ENCODE data around the gene HEY2.
"Not testable (repeated sequence)": the region's sequence is repeated elsewhere in the genome, so short reads cannot be mapped to it uniquely, and the experiment has no call there.

Gene HEY2

GRCh38 chr6:125749173-125749864, at the start of gene HEY2:
TSS of gene HEY2 (plus strand) at chr6:125749632. CDS start at chr6:125749777, 145 bp downstream.
- peak within 1 kb of the TSS; percentile 67 for H3K4me3 ChIP-seq (ENCODE audit: low read depth, low read length)

- H3K4me3 ChIP-seq (ENCODE audit: low read depth, low read length) = no peak overlapping the region
Measured at GRCh38 chr6:125700581-125701353, 48.7 kb upstream of the HEY2 start.

- no peak overlapping the region for H3K4me3 ChIP-seq (ENCODE audit: low read depth, low read length)
Measured at GRCh38 chr6:125701354-125701668, 48.1 kb upstream of the HEY2 start.

- H3K4me3 ChIP-seq (ENCODE audit: low read depth, low read length) = not testable (repeated sequence)
Measured at GRCh38 chr6:125703882-125704281, 45.5 kb upstream of the HEY2 start.

GRCh38 chr6:125707615-125708243, 41.7 kb upstream of the HEY2 start:
- H3K4me3 ChIP-seq (ENCODE audit: low read depth, low read length) = no peak overlapping the region

- no peak overlapping the region for H3K4me3 ChIP-seq (ENCODE audit: low read depth, low read length)
Measured at GRCh38 chr6:125711013-125711675, 38.3 kb upstream of the HEY2 start.

GRCh38 chr6:125714441-125715090, 34.9 kb upstream of the HEY2 start:
- H3K4me3 ChIP-seq (ENCODE audit: low read depth, low read length) = no peak overlapping the region

- H3K4me3 ChIP-seq (ENCODE audit: low read depth, low read length) = no peak overlapping the region
Measured at GRCh38 chr6:125717120-125717731, 32.2 kb upstream of the HEY2 start.

- H3K4me3 ChIP-seq (ENCODE audit: low read depth, low read length) = no peak overlapping the region
Measured at GRCh38 chr6:125718109-125718508, 31.3 kb upstream of the HEY2 start.

GRCh38 chr6:125722886-125723285, 26.5 kb upstream of the HEY2 start:
- H3K4me3 ChIP-seq (ENCODE audit: low read depth, low read length) = no peak overlapping the region

- no peak overlapping the region for H3K4me3 ChIP-seq (ENCODE audit: low read depth, low read length)
Measured at GRCh38 chr6:125727216-125727615, 22.2 kb upstream of the HEY2 start.

GRCh38 chr6:125728739-125729138, 20.7 kb upstream of the HEY2 start:
- H3K4me3 ChIP-seq (ENCODE audit: low read depth, low read length) = no peak overlapping the region

- no peak overlapping the region for H3K4me3 ChIP-seq (ENCODE audit: low read depth, low read length)
Measured at GRCh38 chr6:125729983-125730382, 19.4 kb upstream of the HEY2 start.

- H3K4me3 ChIP-seq (ENCODE audit: low read depth, low read length) = no peak overlapping the region
Measured at GRCh38 chr6:125732398-125732797, 17.0 kb upstream of the HEY2 start.

GRCh38 chr6:125733516-125734300, 15.7 kb upstream of the HEY2 start:
- H3K4me3 ChIP-seq (ENCODE audit: low read depth, low read length) = no peak overlapping the region

GRCh38 chr6:125738276-125738675, 11.2 kb upstream of the HEY2 start:
- no peak overlapping the region for H3K4me3 ChIP-seq (ENCODE audit: low read depth, low read length)

GRCh38 chr6:125739364-125739763, 10.1 kb upstream of the HEY2 start:
- H3K4me3 ChIP-seq (ENCODE audit: low read depth, low read length) = no peak overlapping the region

- no peak overlapping the region for H3K4me3 ChIP-seq (ENCODE audit: low read depth, low read length)
Measured at GRCh38 chr6:125741336-125741735, 8.1 kb upstream of the HEY2 start.

- no peak overlapping the region for H3K4me3 ChIP-seq (ENCODE audit: low read depth, low read length)
Measured at GRCh38 chr6:125742024-125742423, 7.4 kb upstream of the HEY2 start.

Data from iPS-11a (cell line).